Activated CD4-positive, alpha-beta T cell treated with anti-CD3 and anti-CD28 coated beads, Interleukin-10, Interleukin-2, amounts not matched to agents 100 ng/mL and 50 ng/mL, durations not matched to agents 16 hours and 8 hours (primary cell): ENCODE data around the gene MORN4.
"Not testable (repeated sequence)": the region's sequence is repeated elsewhere in the genome, so short reads cannot be mapped to it uniquely, and the experiment has no call there.

Source experiments
- DNase-seq: peaks from one replicate; pipeline ENCODE4 v3.0.0-alpha.2; 2020

Gene MORN4

GRCh38 chr10:97632949-97633884 lies at the start of gene MORN4:
TSS of gene MORN4 (minus strand) at chr10:97633500. CDS start at chr10:97619653, 13,847 bp downstream.
- peak; percentile 96 for DNase-seq

- DNase-seq, result no peak
These were observed 48.7 kb upstream of the MORN4 start for GRCh38 chr10:97682042-97682441.

- DNase-seq, result no peak
These were observed 46.3 kb upstream of the MORN4 start for GRCh38 chr10:97679594-97679993.

GRCh38 chr10:97676770-97677581 lies 43.7 kb upstream of the MORN4 start:
- DNase-seq, result peak; percentile 52

- no peak for DNase-seq
These were observed 41.9 kb upstream of the MORN4 start for GRCh38 chr10:97675222-97675621.

- peak; percentile 38 for DNase-seq
These were observed 40.6 kb upstream of the MORN4 start for GRCh38 chr10:97673736-97674525.

GRCh38 chr10:97669571-97669970 lies 36.3 kb upstream of the MORN4 start:
- no peak for DNase-seq

- no peak for DNase-seq
These were observed 34.2 kb upstream of the MORN4 start for GRCh38 chr10:97667463-97667862.

- no peak for DNase-seq
These were observed 33.7 kb upstream of the MORN4 start for GRCh38 chr10:97666992-97667391.

- no peak for DNase-seq
These were observed 31.1 kb upstream of the MORN4 start for GRCh38 chr10:97664282-97664850.

GRCh38 chr10:97659589-97659988 lies 26.3 kb upstream of the MORN4 start:
- no peak for DNase-seq

GRCh38 chr10:97656777-97657176 lies 23.5 kb upstream of the MORN4 start:
- DNase-seq, result no peak

GRCh38 chr10:97651773-97652172 lies 18.5 kb upstream of the MORN4 start:
- no peak for DNase-seq

- no peak for DNase-seq
These were observed 17.4 kb upstream of the MORN4 start for GRCh38 chr10:97650726-97651125.

- not testable (repeated sequence) for DNase-seq
These were observed 16.1 kb upstream of the MORN4 start for GRCh38 chr10:97649405-97649750.

- DNase-seq, result peak; percentile 83
These were observed 15.5 kb upstream of the MORN4 start for GRCh38 chr10:97648562-97649404.

GRCh38 chr10:97647556-97647955 lies 14.3 kb upstream of the MORN4 start:
- no peak for DNase-seq

GRCh38 chr10:97644936-97645335 lies 11.6 kb upstream of the MORN4 start:
- no peak for DNase-seq

- DNase-seq, result no peak
These were observed 10.2 kb upstream of the MORN4 start for GRCh38 chr10:97643441-97643985.

GRCh38 chr10:97642471-97643159 lies 9.3 kb upstream of the MORN4 start:
- DNase-seq, result not testable (repeated sequence)
